Activated effector memory CD4-positive, alpha-beta T cell treated with Interleukin-2 at 50 U/mL for 16 hours (primary cell): ENCODE measurements around the gene ZIC3.
"Not testable (repeated sequence)": the region's sequence is repeated elsewhere in the genome, so short reads cannot be mapped to it uniquely, and the experiment has no call there.

ENCODE experiments used
- DNase-seq: peaks from one replicate; pipeline ENCODE4 v3.0.0-alpha.2; 2020

ZIC3 gene

GRCh38 chrX:137565921-137566745, at the start of gene ZIC3:
Gene ZIC3, plus strand, starts transcription at chrX:137566127. Its CDS starts 565 bp downstream, at chrX:137566692.
- no peak for DNase-seq

- no peak for DNase-seq
Observed at GRCh38 chrX:137519459-137519858, 46.5 kb upstream of the ZIC3 start.

GRCh38 chrX:137545711-137546651, 19.9 kb upstream of the ZIC3 start:
- no peak for DNase-seq

- DNase-seq = no peak
Observed at GRCh38 chrX:137547291-137547690, 18.6 kb upstream of the ZIC3 start.

- DNase-seq = no peak
Observed at GRCh38 chrX:137548261-137548660, 17.7 kb upstream of the ZIC3 start.

- DNase-seq = no peak
Observed at GRCh38 chrX:137549073-137549472, 16.9 kb upstream of the ZIC3 start.

- DNase-seq = no peak
Observed at GRCh38 chrX:137549851-137550664, 15.9 kb upstream of the ZIC3 start.

- no peak for DNase-seq
Observed at GRCh38 chrX:137550665-137551261, 15.2 kb upstream of the ZIC3 start.

- DNase-seq = not testable (repeated sequence)
Observed at GRCh38 chrX:137552098-137552497, 13.8 kb upstream of the ZIC3 start.

- no peak for DNase-seq
Observed at GRCh38 chrX:137562096-137562495, 3.8 kb upstream of the ZIC3 start.

- DNase-seq = no peak
Observed at GRCh38 chrX:137563681-137564651, 2.0 kb upstream of the ZIC3 start.

- DNase-seq = no peak
Observed at GRCh38 chrX:137565318-137565904, 516 bp upstream of the ZIC3 start.

- DNase-seq = no peak
Observed at GRCh38 chrX:137566746-137567679, 1.1 kb downstream of the ZIC3 start.

- DNase-seq = no peak
Observed at GRCh38 chrX:137567682-137568232, 1.8 kb downstream of the ZIC3 start.

- DNase-seq = no peak
Observed at GRCh38 chrX:137568741-137569469, 3.0 kb downstream of the ZIC3 start.

- DNase-seq = no peak
Observed at GRCh38 chrX:137569470-137569891, 3.6 kb downstream of the ZIC3 start.

GRCh38 chrX:137573324-137574101, 7.6 kb downstream of the ZIC3 start:
- DNase-seq = no peak
